ENCODE data around the gene SNX7.
A peak's percentile ranks its signal among the peaks of the same experiment; 100 is the strongest.

The SNX7 gene

DNA sequence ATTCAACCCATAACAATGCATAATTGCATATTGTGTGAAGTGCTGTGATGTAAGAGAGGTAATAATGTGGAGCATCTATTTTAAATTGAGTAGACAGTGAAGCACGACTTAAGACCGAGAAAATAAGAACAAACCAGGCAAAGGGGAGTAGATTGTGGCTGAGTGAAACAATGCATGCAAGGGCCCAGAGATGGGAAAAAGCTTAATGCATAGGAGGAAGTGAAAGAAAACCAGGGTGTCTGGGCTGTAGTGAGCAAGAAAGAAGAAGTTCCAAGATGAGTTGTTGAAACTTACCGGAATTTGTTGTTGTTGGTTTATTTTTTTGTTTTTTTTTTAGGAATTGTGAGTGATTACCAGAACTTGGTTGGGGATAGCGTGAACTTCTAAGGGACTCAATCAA, 104.7 kb downstream of the SNX7 start:
- no peak for DNase-seq (ENCODE audit: low read depth)

DNA sequence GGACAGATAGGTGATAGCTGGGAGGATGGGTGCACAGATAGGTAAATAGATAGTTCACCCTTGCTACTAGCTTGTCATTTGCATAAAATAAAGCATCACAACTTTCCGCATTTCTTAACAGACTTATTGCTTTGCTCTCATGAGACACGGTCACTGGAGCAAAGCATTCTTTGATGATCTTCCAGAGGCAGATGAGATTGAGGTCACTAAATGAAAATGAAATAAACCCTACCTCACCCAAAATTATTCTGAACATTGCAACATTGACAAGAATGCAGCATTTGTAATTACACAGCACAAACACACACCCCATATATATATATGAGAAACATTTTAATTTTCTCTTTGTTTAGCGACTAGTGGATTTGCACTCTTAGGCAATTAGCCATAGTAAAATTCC, 107.6 kb downstream of the SNX7 start:
- no peak for DNase-seq (ENCODE audit: low read depth)

DNA sequence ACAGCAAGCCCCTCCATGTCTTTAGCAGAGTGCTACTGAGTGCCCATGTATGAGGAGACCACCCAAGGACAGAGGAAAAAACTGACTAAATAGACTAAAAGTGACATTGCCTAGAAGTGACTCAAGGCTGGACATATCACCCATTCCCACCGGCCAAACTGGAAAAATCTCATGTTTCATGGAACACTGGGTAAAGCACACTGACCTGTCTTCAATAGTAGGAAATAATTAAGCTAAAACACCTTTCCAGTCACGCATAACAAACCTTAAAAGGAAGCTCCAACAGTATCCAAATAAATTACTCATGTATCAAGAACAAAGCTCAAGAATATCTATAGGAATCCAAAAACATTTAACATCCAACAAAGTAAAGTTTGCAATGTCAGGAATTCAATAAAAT, 120.4 kb downstream of the SNX7 start:
- no peak for DNase-seq (ENCODE audit: low read depth)

DNA sequence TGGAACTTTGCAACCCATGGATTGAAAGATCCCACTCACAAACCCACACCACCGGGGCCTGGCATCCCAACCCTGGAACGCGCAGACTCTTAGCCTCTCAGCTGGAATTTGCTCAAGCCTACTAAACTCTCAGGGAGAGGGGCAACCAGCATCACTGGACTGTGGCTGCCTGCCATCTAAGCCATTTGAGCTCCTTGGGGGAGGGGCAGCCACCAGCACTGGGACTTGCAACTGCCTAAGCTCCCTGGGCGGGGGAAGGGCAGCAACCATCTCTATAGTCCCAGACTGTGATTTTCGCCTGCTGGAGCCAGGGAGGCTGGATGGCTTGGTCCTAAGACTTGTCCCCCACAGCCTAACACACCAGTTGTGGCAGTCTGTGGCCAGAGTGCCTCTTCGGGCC, 122.3 kb downstream of the SNX7 start:
- no peak for DNase-seq (ENCODE audit: low read depth)

- DNase-seq (ENCODE audit: low read depth) = no peak
These were observed 130.0 kb downstream of the SNX7 start for GRCh38 chr1:98791498-98791897.

DNA sequence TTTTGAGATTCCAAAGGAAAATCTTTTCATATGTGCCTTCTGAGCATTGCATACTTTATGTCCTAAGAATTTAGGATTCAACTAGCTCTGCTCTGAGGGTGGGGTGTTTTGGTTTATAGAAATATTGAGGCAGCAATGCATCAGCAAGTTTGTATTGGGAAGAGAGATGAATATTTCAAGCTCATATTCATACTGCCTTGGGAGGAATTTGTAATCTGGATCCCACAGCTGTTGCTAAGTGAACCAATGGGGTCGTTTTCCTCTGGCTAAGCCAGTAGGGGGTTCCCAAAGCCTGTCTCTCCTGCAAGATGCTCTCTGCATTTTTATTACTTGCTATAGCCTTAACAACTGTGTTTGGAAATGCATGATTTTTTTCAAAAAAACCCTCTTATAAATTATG, 130.6 kb downstream of the SNX7 start:
- peak; percentile 37 for DNase-seq (ENCODE audit: low read depth)

GRCh38 chr1:98793136-98793535, 131.6 kb downstream of the SNX7 start:
- no peak for DNase-seq (ENCODE audit: low read depth)

DNA sequence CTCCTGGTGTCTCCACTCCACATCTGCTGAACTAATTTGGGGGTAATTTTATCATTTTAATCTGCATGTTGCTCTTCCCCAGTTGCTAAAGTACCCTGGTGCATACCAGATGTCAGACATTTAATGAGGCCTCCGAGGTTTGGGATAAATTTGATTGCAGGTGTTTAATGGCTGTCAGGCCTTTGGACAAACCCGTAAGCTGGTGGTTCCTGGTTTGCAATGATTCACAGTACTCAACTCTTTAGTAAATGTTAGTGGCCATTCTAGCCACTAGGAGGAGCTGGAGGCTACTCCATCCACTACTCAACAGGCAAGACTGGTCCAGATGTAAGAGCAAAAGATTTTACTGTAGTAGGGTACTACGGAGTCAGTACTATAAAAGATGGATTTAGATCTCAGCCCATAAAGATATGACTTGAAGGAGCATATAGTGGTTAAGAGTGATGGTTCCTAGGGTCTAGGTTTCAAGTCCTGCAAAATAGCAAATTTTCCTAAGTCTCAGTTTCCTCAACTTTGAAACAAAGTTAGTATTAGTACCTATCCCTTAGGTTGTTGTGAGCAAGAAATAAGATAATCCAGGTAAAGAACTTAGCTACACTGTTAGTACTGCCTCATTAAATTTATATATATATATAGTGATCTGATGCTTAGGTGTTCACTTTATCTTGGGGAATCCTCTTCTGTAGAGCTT, 132.8 kb downstream of the SNX7 start:
- peak; percentile 75 for DNase-seq (ENCODE audit: low read depth)

DNA sequence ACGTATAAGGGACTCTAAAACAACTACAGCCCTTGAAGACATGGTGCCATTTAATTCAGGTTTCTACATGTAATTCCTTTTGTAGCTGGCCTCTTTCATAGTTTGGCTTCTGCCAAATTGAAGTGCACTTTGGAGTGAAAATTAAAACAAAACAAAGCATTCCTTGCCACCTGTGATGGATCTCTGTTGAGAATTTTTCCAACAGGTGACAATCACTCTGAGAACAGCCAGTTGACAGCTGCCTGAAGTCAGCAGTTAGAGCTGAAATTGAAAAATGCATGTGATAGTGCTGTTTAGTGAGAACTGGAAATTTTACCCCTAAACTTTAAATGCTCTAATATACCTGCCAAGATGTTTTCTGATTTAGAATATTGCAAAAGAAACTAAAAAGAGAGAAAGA, 134.5 kb downstream of the SNX7 start:
- no peak for DNase-seq (ENCODE audit: low read depth)

GRCh38 chr1:98797506-98797905, 136.0 kb downstream of the SNX7 start:
- DNase-seq (ENCODE audit: low read depth) = no peak

All from EH (cell line).